Spleen (tissue), 11 donors: Measurements from ENCODE around the gene ENPP6. TPM values are rescaled to one million over a fixed set of nuclear protein-coding genes. Genes with fewer than 3 reads are reported as not detected.

Source experiments
- DNase-seq: peaks from one replicate; pipeline ENCODE4 v3.0.0-alpha.2; 2020
- H3K27ac ChIP-seq, 8 donors: fragments of 200-600 bp; sonication (generic) in 7 of 8; 1 replicate in 4 of 8; 2 replicates in 4 of 8; pipeline versions ENCODE4 v1.5.0 to v1.8.0; 2016 to 2021; ENCODE audit warnings: inconsistent platforms in 4 of 8, mild to moderate bottlenecking in 4 of 8, moderate library complexity in 1 of 8
- H3K27me3 ChIP-seq, 7 donors: fragments of 200-600 bp; sonication (generic) in 6 of 7; replicated peaks in 1 of 7; 1 replicate in 4 of 7; 2 replicates in 3 of 7; pipeline versions ENCODE4 v1.5.0 to v1.8.0; 2016 to 2021; ENCODE audit warnings: inconsistent platforms in 3 of 7, mild to moderate bottlenecking in 1 of 7
- H3K36me3 ChIP-seq, 6 donors: fragments of 200-600 bp; sonication (generic) in 5 of 6; 1 replicate in 4 of 6; 2 replicates in 2 of 6; pipeline versions ENCODE4 v1.5.0 to v1.8.0; 2016 to 2021; ENCODE audit warnings: inconsistent platforms in 2 of 6
- H3K4me1 ChIP-seq, 6 donors: fragments of 200-600 bp; sonication (generic) in 5 of 6; 1 replicate in 3 of 6; 2 replicates in 3 of 6; pipeline versions ENCODE4 v1.5.0 to v1.8.0; 2016 to 2021; ENCODE audit warnings: inconsistent platforms in 3 of 6
- H3K4me3 ChIP-seq, 8 donors: fragments of 200-600 bp; sonication (generic) in 7 of 8; 1 replicate in 4 of 8; 2 replicates in 4 of 8; pipeline versions ENCODE4 v1.5.0 to v1.8.0; 2016 to 2021; ENCODE audit warnings: inconsistent platforms in 4 of 8, mild to moderate bottlenecking in 4 of 8, moderate library complexity in 2 of 8
- H3K9me3 ChIP-seq, 8 donors: fragments of 200-600 bp; sonication (generic) in 7 of 8; 1 replicate in 4 of 8; 2 replicates in 4 of 8; pipeline versions ENCODE4 v1.5.0 to v1.8.0; 2016 to 2021; ENCODE audit warnings: inconsistent platforms in 4 of 8
- POLR2A ChIP-seq, 3 donors: fragments of 450-650 bp; IDR thresholded peaks; one replicate each; pipeline ENCODE4 v1.5.1; 2017; ENCODE audit warnings: antibody characterized with exemption in 3 of 3, mild to moderate bottlenecking in 1 of 3
- POLR2AphosphoS5 ChIP-seq, 3 donors: sonication (generic); formaldehyde crosslinking; IDR thresholded peaks; one replicate each; pipeline ENCODE4 v1.5.1; 2017; ENCODE audit warnings: antibody characterized with exemption in 3 of 3
- WGBS, 5 donors: extraction: QIAGEN DNeasy Blood & Tissue Kit in 3 of 5; methylation state at CpG; one replicate each; pipeline versions ENCODE4 v1.1.5 to v1.1.7; 2013 to 2018; 5-methylcytosine and 5-hydroxymethylcytosine counted together
- intact Hi-C: fragments of 100-400 bp; cut with DNase I; formaldehyde crosslinking; loops from one replicate; pipeline ENCODE4 v1.15.0; 2023; ENCODE audit warnings: low total_unique reads
- polyA plus RNA-seq, 3 donors: library from polyadenylated mRNA; stranded (reverse); fragments of 200-250 nt; gene quantifications; one replicate each; pipeline ENCODE4 v1.2.1, GENCODE V29; 2013
- total RNA-seq, 7 donors: library from RNA; depleted of rRNA in 3 of 7; stranded (reverse); fragments of >200 nt in 3 of 7; fragmentation: NEBNext Ultra II Directional in 4 of 7; extraction: Animal tissue kit (Norgen Biotek cat#: 25700) in 4 of 7; gene quantifications; one replicate each; pipeline versions ENCODE4 v1.1.0 to v1.2.1, GENCODE V29; 2016 to 2021
- TF ChIP-seq, protein P1 (sequence below), 11 experiments: fragments of 200-600 bp in 7 of 11; fragments of 450-650 bp in 4 of 11; sonication (generic) in 4 of 11; IDR thresholded peaks in 8 of 11; conservative IDR thresholded peaks in 3 of 11; 1 replicate in 7 of 11; 2 replicates in 4 of 11; pipeline versions ENCODE4 v1.4.0 to v1.8.0; 2016 to 2021; ENCODE audit warnings: antibody characterized with exemption in 11 of 11, inconsistent platforms in 4 of 11, mild to moderate bottlenecking in 1 of 11
- donor health status: healthy with polysubstance abuse.
- donor health status: DM: no; HTN: no; CAD: no; lungs with moderate emphysema.
- donor health status: DM: no; HTN: no; CAD: no.
- donor health status: Bipolar disorder and iron deficiency.
- donor health status: healthy.
- donor health status: DM: no; HTN: no; CAD: no.
- donor health status: DM: yes; HTN: yes; CAD: no.

The ENPP6 gene
- total and polyA plus RNA-seq, 10 donors = 0.23 to 2.4 (median 1.1) TPM

- no peak for DNase-seq
- Histone ChIP-seq H3K9me3 (peaks cover 1 to 11% (median 6%) of the 10 kb centered on the region in 8 donors), H3K27ac (peak overlapping the region in 6 of 8 donors; percentile 1 to 68 (median 30)), H3K27me3 (no peaks in the 10 kb centered on the region), H3K4me1 (peaks cover 0 to 9% (median 3%) of the 10 kb centered on the region in 6 donors), H3K36me3 (no peaks in the 10 kb centered on the region), H3K4me3 (no peak overlapping the region)
- WGBS, 5 donors = 40 to 52% (median 44%) methylated on average over 9 of the region's 9 CpGs
- intact Hi-C loops = no loop called here
- TF ChIP-seq, protein P1, sequence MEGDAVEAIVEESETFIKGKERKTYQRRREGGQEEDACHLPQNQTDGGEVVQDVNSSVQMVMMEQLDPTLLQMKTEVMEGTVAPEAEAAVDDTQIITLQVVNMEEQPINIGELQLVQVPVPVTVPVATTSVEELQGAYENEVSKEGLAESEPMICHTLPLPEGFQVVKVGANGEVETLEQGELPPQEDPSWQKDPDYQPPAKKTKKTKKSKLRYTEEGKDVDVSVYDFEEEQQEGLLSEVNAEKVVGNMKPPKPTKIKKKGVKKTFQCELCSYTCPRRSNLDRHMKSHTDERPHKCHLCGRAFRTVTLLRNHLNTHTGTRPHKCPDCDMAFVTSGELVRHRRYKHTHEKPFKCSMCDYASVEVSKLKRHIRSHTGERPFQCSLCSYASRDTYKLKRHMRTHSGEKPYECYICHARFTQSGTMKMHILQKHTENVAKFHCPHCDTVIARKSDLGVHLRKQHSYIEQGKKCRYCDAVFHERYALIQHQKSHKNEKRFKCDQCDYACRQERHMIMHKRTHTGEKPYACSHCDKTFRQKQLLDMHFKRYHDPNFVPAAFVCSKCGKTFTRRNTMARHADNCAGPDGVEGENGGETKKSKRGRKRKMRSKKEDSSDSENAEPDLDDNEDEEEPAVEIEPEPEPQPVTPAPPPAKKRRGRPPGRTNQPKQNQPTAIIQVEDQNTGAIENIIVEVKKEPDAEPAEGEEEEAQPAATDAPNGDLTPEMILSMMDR (IDR thresholded peaks at IDR 0.05 in 8 of 11, conservative IDR thresholded peaks at IDR 0.05 in 3 of 11) = no peak
- TF ChIP-seq POLR2A (IDR thresholded peaks at IDR 0.05) (no peak), POLR2AphosphoS5 (IDR thresholded peaks at IDR 0.05) (no peak)
Measured at GRCh38 chr4:184066584-184067300, 150.9 kb downstream of the ENPP6 start.

DNA sequence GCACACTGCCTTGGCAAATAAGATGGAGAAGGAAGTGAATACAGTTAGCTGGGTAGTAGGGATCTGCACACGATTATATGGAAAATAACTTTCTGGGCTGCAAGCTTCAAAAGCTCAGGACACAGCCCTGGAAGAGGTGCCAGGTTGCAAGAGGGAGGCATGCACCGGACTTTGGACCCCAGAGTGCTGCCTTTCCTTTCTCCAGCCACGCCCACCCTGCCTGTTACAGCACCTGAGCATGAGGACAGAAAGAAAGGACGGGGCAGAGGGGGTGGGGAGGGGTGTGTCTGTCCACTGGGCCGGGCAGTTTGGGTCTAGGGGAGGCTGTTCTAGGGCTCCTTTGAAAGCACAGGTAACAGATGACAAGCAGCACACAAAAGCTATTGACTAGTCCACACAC, 152.8 kb downstream of the ENPP6 start:
- Histone ChIP-seq H3K27me3 (no peaks in the 10 kb centered on the region), H3K9me3 (no peaks in the 10 kb centered on the region), H3K4me3 (no peak overlapping the region), H3K36me3 (no peaks in the 10 kb centered on the region), H3K27ac (no peak overlapping the region), H3K4me1 (peaks cover 0 to 9% (median 3%) of the 10 kb centered on the region in 6 donors)
- WGBS, 5 donors = 72 to 88% (median 83%) methylated on average over 5 of the region's 5 CpGs
- no peak for DNase-seq
- TF ChIP-seq POLR2A (IDR thresholded peaks at IDR 0.05) = no peak
- no peak for TF ChIP-seq POLR2AphosphoS5 (IDR thresholded peaks at IDR 0.05)
- TF ChIP-seq, protein P1 (IDR thresholded peaks at IDR 0.05 in 8 of 11, conservative IDR thresholded peaks at IDR 0.05 in 3 of 11) = no peak
- intact Hi-C loops = no loop called here

GRCh38 chr4:184062769-184063168, 154.9 kb downstream of the ENPP6 start:
- no peaks in the 10 kb centered on the region for H3K27me3 ChIP-seq
- DNase-seq = no peak
- H3K27ac ChIP-seq = no peak overlapping the region
- H3K4me1 ChIP-seq = peaks cover 0 to 9% (median 3%) of the 10 kb centered on the region in 6 donors
- 85 to 95% (median 89%) methylated on average over 7 of the region's 7 CpGs for WGBS, 5 donors
- intact Hi-C loops = no loop called here
- no peak overlapping the region for H3K4me3 ChIP-seq
- H3K9me3 ChIP-seq = no peaks in the 10 kb centered on the region
- TF ChIP-seq POLR2AphosphoS5 (IDR thresholded peaks at IDR 0.05) (no peak), POLR2A (IDR thresholded peaks at IDR 0.05) (no peak)
- TF ChIP-seq, protein P1 (IDR thresholded peaks at IDR 0.05 in 8 of 11, conservative IDR thresholded peaks at IDR 0.05 in 3 of 11) = no peak
- no peaks in the 10 kb centered on the region for H3K36me3 ChIP-seq

DNA sequence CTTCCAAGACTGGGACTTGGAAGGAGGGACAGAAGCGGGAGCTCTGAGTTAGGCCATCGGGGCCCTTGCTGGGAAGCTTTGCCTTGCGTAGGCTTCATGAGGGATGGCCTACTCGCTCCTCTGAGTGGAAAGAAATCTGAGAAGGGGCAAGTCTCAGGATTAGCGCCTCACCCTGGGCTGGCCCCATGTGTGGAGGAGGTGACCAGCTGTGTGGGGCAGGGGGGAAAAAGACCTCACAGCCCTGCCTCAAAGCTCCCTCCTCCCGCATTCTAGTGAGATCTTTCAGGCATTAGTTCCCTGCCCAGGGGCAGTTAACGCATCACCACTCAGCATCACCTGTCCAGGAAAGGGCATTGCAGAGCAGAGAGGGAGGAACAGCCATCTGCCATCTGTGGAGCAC, 156.1 kb downstream of the ENPP6 start:
- DNase-seq = no peak
- Histone ChIP-seq H3K4me3 (no peak overlapping the region), H3K9me3 (no peaks in the 10 kb centered on the region), H3K27me3 (no peaks in the 10 kb centered on the region), H3K27ac (no peak overlapping the region), H3K36me3 (no peaks in the 10 kb centered on the region), H3K4me1 (peaks cover 0 to 6% (median 2%) of the 10 kb centered on the region in 6 donors)
- TF ChIP-seq POLR2A (IDR thresholded peaks at IDR 0.05) (no peak), POLR2AphosphoS5 (IDR thresholded peaks at IDR 0.05) (no peak)
- TF ChIP-seq, protein P1 (IDR thresholded peaks at IDR 0.05 in 8 of 11, conservative IDR thresholded peaks at IDR 0.05 in 3 of 11) = no peak
- WGBS, 5 donors = 92 to 96% (median 92%) methylated on average over 7 of the region's 7 CpGs
- intact Hi-C loops = no loop called here
